HEK293T (cell line): ENCODE measurements around the gene FAM120B.

Experiments
- ELF4 ChIP-seq: fragments of 450-650 bp; IDR thresholded peaks from 2 replicates; pipeline ENCODE4 v1.6.1; 2017; ENCODE audit warnings: antibody characterized with exemption
- FOXM1 ChIP-seq: fragments of 450-650 bp; IDR thresholded peaks from 2 replicates; pipeline ENCODE4 v1.6.1; 2017; ENCODE audit warnings: mild to moderate bottlenecking, borderline replicate concordance
- SUZ12 ChIP-seq: fragments of 450-650 bp; IDR thresholded peaks from 2 replicates; pipeline ENCODE4 v1.6.1; 2016; ENCODE audit warnings: mild to moderate bottlenecking
- TARDBP ChIP-seq: fragments of 450-650 bp; IDR thresholded peaks from 2 replicates; pipeline ENCODE4 v1.6.1; 2016
- TF ChIP-seq, protein P1 (sequence below): fragments of 450-650 bp; IDR thresholded peaks from 2 replicates; pipeline ENCODE4 v1.6.1; 2016

DNA sequence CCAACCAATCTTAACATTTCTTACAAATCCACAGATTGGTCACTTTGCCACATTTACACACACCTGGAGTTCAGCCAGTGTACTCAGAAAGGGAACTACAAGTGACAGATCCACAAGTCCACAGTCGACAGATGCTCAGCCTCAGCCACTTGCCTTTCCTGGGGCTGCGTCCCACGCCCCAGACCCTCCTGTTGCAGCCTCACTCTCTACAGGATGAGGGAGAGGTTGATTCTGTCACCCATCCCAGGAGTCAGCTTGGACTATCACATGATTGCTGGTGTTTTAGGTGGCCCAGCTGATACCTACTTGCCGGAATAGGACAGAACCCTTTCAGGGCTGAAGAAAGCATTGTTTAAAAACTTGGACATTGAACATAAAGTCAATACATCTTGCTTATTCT is 108.8 kb downstream of the FAM120B start:
- TF ChIP-seq ELF4 (no peak), SUZ12 (no peak), FOXM1 (no peak), TARDBP (no peak)
- TF ChIP-seq, protein P1, sequence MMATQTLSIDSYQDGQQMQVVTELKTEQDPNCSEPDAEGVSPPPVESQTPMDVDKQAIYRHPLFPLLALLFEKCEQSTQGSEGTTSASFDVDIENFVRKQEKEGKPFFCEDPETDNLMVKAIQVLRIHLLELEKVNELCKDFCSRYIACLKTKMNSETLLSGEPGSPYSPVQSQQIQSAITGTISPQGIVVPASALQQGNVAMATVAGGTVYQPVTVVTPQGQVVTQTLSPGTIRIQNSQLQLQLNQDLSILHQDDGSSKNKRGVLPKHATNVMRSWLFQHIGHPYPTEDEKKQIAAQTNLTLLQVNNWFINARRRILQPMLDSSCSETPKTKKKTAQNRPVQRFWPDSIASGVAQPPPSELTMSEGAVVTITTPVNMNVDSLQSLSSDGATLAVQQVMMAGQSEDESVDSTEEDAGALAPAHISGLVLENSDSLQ, result no peak
